OCI-LY1 (cell line): ENCODE measurements around the gene BRD1.

ENCODE experiments used
- EZH2 ChIP-seq: fragments of 200-600 bp; sonication (generic), shearing (Covaris generic); IDR thresholded peaks from 2 replicates; pipeline ENCODE4 v1.8.0; 2017; ENCODE audit warnings: borderline replicate concordance, mixed run types, mild to moderate bottlenecking, antibody characterized with exemption, low read length, moderate library complexity, mixed read lengths
- TF ChIP-seq, protein P1 (sequence below): fragments of 200-600 bp; sonication (generic), shearing (Covaris generic); IDR thresholded peaks from 2 replicates; pipeline ENCODE4 v1.5.1; 2017; ENCODE audit warnings: mild to moderate bottlenecking, antibody characterized with exemption, low read length, moderate library complexity, mixed read lengths

DNA sequence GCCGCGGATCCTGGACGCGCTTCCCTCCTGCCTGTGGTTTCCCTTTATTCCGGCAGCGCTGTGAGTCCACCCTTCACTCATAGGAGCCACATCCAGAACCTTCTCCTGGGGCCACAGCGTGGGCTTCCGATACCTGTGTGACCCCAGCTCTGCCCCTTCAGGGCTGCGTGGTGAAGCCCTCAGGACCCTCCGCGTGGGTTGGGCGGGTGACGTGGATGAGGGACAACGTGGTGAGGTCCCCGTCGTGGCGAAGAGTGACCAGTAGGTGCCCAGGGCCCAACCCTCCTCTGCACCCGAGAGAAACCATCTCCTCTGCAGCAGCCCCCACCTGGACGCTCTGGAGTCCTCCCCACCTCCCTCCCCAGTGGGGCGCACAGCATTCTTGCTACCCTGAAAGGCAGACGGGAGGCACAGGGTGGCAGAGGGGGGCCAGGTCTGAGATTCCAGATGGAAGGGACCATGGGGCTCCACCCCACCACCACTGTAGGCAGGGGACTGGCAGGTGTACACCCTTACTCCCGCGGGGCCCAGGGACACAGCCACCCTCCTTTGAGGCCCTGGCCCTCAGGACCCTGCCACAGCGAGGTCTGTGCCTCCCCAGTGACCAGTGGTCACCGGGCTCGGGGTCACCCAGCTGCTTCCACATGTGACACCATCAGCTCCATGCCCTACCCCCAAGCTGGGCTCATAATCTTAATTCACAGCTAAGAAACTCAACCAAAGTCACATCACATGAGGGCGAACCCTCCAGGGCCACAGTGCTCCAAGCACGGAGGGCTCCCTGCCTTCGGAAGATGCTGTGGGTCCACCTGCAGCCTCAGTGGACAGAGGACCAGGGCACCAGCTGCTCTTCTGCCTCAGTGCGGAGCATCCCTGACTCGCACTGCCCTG is 22.6 kb upstream of the BRD1 start:
- TF ChIP-seq, protein P1, sequence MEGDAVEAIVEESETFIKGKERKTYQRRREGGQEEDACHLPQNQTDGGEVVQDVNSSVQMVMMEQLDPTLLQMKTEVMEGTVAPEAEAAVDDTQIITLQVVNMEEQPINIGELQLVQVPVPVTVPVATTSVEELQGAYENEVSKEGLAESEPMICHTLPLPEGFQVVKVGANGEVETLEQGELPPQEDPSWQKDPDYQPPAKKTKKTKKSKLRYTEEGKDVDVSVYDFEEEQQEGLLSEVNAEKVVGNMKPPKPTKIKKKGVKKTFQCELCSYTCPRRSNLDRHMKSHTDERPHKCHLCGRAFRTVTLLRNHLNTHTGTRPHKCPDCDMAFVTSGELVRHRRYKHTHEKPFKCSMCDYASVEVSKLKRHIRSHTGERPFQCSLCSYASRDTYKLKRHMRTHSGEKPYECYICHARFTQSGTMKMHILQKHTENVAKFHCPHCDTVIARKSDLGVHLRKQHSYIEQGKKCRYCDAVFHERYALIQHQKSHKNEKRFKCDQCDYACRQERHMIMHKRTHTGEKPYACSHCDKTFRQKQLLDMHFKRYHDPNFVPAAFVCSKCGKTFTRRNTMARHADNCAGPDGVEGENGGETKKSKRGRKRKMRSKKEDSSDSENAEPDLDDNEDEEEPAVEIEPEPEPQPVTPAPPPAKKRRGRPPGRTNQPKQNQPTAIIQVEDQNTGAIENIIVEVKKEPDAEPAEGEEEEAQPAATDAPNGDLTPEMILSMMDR, result no peak
- no peak for TF ChIP-seq EZH2
